HG02938 (cell line): ENCODE data around the gene ARL3.
A peak's percentile ranks its signal among the peaks of the same experiment; 100 is the strongest.

Source experiments
- ATAC-seq: cut with Tn5 transposase; IDR thresholded peaks from one replicate; pipeline ENCODE4 v1.9.1; 2021; ENCODE audit warnings: mild to moderate bottlenecking, moderate library complexity; ENCODE audit not compliant: unreplicated experiment

The ARL3 gene

GRCh38 chr10:102642736-102643335 lies 71.4 kb downstream of the ARL3 start:
- no peak for ATAC-seq

DNA sequence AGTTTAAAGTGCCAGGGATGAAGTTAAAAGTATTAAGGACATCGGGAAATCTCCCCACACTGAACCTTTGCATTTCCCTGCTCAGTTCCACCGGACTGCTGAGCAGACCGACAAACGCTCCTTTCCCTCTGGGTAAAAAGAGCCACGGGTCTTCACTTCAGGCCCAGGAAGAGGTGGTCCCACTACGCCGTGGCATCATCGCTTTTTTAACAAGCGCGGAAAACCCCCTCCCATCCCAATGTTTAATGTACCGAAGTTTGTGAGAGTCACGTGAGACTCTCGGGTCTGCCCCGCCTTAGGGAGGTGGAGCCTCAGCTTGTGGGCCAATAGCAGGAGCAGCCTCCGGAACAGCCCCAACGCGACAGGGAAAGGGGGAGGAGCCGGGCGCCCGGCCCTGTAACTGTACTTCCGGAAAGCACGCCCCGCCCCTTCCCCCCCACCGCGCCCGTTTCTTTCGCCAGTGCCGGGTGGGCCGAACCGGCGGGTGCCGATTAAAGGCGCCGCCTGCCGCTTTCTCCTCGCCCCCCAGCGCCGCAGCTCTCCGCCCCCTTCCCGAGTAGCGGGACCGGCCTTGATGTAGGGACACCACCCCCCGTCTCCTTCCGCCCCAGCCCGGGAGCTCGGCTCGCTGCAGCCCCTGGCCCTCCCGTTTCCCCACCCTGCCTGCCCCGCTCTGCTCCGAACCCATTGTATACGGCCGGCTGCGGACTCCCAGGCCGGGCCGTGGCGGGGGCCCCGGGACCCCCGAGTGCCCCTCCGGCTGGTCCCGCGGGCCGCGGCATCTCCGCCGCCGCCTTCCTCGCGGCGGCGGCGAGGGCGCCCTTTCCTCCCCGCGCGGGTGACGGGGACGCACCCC lies 72.1 kb downstream of the ARL3 start:
- peak; percentile 48 for ATAC-seq

DNA sequence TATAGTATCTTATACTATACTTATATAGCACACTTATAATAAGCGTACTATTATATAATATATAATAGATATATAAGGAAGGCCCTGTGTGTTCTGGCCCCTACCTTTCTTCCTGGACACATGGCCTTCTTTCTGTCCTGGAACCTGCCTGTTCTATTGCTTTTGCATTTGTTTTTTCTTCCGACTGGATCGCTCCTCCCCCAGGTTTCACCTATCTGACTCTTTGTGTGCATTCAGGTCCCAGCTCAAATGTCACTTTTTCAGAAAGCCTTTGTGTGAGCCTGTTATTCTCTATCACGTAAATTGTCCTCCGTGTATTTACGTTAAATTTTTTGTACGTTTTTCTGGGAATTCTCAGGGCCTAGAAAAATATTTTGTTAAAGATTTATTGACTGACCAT lies 72.8 kb downstream of the ARL3 start:
- ATAC-seq = no peak

DNA sequence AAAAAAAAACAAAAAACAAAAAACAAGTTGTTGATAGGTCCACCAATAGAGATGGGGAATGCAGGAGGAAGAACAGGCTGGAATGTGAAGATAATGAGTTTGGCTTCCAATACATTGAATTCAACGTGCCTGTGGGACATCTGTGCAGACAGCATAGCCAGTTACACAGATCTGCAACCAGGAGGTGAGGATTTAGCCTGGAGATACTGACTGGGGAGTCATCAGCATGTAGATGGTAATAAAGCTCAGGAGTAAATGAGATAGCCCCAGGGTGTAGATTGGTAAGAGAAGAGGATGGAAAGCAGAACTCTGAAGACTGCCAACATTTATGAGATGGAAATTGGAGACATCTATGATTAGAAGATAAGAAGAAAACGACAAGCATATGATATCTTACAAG lies 74.7 kb downstream of the ARL3 start:
- ATAC-seq = no peak

- no peak for ATAC-seq
Observed at GRCh38 chr10:102635377-102635776, 78.8 kb downstream of the ARL3 start.

DNA sequence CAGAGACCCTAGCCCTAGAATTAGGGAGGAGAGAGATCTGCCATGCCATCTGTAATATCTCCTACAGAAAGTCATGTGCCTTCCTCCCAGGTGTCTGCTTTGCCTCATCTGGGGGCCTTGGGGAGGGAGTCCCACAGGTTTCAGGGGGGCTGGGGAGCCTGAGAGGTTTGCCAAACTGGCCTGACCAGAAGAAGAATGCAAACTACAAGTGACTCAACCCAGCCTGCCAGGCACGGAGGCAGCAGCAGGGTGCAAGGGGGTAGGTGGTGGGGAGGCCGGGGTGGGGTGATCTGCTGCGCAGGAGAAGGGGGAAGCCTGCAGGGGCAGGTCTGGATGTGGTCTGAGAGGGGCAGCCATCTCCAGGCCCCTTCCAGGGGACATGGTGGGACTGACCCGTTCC lies 79.5 kb downstream of the ARL3 start:
- no peak for ATAC-seq

GRCh38 chr10:102633848-102634247 lies 80.3 kb downstream of the ARL3 start:
- no peak for ATAC-seq

DNA sequence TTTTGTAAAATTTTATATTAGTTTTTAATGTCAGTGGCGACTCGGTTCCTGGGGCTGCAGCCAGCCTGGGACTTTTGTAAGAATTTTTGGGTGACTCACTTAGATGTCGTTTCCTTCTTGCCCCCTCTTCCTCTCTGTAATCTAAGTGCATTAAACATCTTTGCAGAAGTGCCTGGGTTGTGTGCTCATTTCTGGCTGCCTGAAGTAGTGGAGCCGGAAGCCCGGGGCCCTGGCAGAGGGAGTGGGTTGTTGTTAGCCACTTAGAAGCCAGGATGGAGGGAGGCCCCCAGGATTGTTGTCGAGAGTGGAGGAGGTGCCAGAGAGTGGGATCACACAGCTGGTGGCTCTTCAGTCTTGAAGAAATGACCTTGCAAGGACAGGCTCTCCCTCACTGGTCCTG lies 80.9 kb downstream of the ARL3 start:
- no peak for ATAC-seq

DNA sequence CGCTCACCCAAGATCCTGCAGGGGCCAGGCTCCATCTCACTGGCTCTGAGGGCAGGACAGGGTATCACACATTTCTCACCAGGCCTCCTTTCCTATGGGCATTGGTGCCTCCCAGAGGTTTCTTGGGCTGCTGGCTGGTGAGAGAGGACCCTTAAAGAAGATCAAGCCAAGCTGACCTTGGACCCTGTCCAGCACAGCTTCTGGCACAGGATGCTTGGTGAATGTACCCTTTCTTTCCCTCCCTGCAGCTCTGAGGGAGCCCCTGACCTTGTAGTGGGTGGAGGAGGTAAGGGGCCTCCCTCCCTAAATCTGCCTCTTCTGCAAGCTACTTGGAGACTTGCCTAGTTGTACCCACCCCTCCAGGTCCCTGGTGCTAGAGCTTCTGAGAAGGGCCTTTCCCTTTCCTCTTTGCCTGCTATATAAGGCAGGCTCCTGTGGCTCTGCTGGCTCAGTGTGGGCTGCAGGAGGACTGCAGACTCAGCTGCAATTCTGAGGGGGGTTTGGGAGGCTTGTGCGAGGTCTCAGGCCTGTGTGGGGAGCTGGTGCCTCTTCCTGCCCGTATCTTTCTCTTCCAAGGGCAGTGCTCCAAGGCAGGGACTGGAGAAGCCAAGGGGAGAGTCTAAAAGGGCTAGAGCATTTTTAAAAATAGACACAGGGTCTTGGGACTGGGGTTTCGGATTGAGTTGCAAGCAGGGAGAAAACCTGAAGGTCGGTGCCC lies 81.6 kb downstream of the ARL3 start:
- no peak for ATAC-seq

GRCh38 chr10:102631525-102632393 lies 82.4 kb downstream of the ARL3 start:
- ATAC-seq = no peak

DNA sequence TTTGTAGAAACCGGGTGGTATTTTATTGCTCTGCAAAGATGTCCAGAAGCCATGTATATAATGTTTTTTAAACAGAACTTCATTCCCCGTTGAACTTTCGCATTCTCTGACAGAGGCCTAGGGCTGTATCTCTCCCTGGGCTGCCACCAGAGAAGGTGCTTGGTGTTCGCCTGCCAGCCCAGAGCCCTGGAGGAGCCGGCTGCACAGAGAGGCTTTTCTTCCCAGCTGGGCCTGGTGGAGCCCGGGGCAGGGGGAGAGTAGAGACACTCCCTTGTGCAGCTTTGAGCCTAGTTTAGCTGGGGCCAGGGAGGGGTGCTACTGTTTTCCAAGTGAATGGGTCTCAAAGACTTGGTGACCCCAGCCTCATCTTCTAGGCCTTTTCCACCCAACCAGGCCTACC lies 83.5 kb downstream of the ARL3 start:
- ATAC-seq = no peak

DNA sequence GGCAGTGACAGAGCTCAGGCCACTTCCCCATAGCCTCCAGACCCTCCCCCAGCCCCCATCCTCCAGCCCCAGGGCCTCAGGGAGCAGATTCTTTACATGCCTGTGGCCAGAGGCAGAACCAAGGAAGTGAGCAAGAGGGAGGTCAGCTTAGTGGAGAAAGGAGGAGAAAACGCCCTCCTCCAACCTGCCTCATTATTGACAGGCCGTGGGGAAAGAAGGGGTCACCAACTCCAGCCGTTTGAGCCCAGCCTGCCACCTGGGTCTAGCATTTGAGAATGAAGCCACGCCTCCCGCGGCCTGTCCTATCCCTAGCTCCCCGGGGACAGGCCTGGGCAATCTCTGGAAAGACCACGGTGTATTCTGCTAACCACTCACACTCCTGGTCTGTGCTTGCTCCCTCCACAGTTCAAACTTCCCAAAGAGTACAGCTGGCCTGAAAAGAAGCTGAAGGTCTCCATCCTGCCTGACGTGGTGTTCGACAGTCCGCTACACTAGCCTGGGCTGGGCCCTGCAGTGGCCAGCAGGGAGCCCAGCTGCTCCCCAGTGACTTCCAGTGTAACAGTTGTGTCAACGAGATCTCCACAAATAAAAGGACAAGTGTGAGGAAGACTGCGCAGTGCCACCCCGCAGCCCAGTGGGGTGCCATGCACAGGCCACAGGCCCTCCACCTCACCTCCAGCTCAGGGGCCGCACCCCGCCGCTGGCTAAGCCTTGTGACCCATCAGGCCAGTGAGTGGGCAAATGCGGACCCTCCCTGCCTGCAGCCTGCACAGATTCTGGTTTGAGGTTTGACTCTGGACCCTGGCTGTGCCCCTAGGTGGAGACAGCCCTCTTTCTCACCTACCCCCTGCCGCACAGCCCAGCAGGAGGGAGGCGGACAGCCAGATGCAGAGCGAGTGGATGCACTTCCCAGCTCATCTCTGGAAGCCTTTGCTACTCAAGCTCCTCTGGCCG lies 84.3 kb downstream of the ARL3 start:
- ATAC-seq = no peak

DNA sequence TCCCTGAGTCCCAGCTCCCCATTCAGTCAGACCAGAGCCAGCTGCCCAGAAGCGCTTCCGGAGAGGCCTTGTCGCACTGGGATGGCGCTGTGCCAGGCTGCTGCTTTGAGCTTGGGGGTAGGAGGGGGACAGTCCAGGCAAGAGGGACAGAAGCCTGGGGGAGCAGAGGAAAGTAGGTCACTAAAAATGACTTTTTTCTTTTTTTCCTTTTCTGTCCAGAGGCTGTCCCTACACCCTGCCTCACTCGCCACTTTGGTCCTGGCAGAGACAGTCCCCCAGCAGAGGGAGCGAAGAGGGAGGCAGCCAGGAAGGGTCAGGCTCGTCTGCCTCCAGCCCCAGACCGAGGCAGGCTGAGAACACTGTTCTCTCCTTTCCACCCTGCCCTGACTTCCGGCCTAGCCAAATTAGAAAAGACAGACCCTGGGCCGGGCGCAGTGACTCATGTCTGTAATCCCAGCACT lies 85.7 kb downstream of the ARL3 start:
- no peak for ATAC-seq

GRCh38 chr10:102627736-102628293 lies 86.4 kb downstream of the ARL3 start:
- ATAC-seq = no peak

DNA sequence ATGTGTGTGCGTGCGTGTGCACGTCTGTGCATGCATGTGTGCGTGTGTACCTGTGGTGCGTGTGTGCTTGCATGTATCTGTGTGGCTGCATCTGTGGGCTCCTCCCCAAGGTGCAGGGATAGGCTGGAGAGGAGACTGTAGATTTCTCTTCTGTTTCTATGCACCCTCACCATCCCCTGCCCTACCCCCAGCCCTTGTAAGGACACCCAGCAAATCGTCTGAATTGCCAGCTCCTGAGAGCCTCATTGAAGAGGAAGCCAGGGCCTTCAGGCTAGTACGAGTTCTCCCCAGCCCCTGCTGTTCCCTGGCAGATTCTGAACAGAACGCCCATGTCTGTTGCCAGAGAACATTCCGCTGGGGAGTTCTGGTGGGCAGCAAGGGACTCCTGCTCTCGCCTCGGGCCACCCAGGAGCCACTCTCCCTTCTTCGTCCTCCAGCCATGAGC lies 86.9 kb downstream of the ARL3 start:
- ATAC-seq = no peak

GRCh38 chr10:102626026-102626685 lies 88.0 kb downstream of the ARL3 start:
- no peak for ATAC-seq

DNA sequence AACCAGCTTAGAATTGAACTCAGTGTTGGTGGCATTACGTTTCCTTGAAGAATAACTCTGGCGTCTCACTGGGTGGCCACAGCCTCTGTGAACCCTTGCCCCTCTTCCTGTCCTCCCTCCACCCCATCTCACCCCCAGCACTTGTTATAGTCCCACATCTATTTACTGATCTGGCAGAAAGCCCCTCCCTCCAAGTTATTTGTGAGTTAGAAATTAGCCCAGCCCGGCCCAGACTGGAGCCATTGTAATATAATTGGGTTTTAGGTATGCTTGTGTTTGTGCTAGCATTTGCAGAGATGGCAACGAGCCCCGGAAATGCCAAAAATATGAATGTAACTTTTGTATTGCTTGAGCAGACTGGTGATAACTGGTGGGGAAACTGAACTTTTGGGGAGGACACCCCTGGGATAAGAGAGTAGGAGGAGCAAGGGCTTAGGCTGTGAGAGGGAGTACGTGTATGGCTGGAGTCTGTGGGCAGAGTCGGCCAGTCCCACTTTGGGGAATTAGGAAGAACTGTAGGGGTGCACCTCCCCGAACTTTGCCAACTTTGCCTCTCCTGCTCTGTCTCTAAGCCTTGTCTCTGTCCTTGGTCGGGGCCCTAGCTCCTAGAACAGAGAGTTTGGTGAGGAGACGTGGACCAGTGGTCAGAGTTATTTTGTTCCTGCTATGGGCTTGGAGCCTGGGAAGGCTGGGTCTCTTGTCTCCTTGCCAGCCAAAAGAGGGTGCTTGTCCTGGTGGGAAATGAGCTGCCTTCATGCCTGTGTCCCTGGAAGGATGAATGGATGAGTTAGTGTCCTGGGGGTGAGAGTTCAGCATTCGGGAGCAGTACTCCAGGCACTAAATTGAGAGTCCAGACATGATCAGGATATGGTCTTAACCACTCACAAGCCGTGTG lies 89.2 kb downstream of the ARL3 start:
- ATAC-seq = no peak

- no peak for ATAC-seq
Observed at GRCh38 chr10:102624094-102624493, 90.1 kb downstream of the ARL3 start.
